Inferior parietal cortex (tissue), 1 donor: ENCODE results near the gene KAZN.

Experiments used
- DNase-seq: peaks from one replicate; pipeline ENCODE4 v3.0.0-alpha.2; 2016; ENCODE audit errors: extremely low spot score

KAZN gene

GRCh38 chr1:14614341-14614740 lies 15.9 kb downstream of the KAZN start:
- DNase-seq = no peak

GRCh38 chr1:14615549-14616218 lies 17.2 kb downstream of the KAZN start:
- no peak for DNase-seq

- no peak for DNase-seq
Measured at GRCh38 chr1:14616632-14617396, 18.3 kb downstream of the KAZN start.

- DNase-seq = no peak
Measured at GRCh38 chr1:14617791-14618190, 19.3 kb downstream of the KAZN start.

GRCh38 chr1:14620941-14621340 lies 22.5 kb downstream of the KAZN start:
- DNase-seq = no peak

GRCh38 chr1:14623090-14623489 lies 24.6 kb downstream of the KAZN start:
- no peak for DNase-seq

- DNase-seq = no peak
Measured at GRCh38 chr1:14624941-14625340, 26.5 kb downstream of the KAZN start.

- DNase-seq = no peak
Measured at GRCh38 chr1:14625572-14625971, 27.1 kb downstream of the KAZN start.

GRCh38 chr1:14625996-14626395 lies 27.5 kb downstream of the KAZN start:
- DNase-seq = no peak

- DNase-seq = no peak
Measured at GRCh38 chr1:14626869-14627607, 28.6 kb downstream of the KAZN start.

GRCh38 chr1:14627608-14628489 lies 29.4 kb downstream of the KAZN start:
- peak; percentile 82 for DNase-seq

GRCh38 chr1:14629363-14630014 lies 31.0 kb downstream of the KAZN start:
- no peak for DNase-seq

GRCh38 chr1:14630986-14631385 lies 32.5 kb downstream of the KAZN start:
- DNase-seq = no peak

- no peak for DNase-seq
Measured at GRCh38 chr1:14631421-14631820, 32.9 kb downstream of the KAZN start.

- no peak for DNase-seq
Measured at GRCh38 chr1:14634486-14634885, 36.0 kb downstream of the KAZN start.

- DNase-seq = no peak
Measured at GRCh38 chr1:14635421-14635820, 36.9 kb downstream of the KAZN start.

- DNase-seq = no peak
Measured at GRCh38 chr1:14636897-14637632, 38.6 kb downstream of the KAZN start.

- DNase-seq = no peak
Measured at GRCh38 chr1:14639291-14640050, 41.0 kb downstream of the KAZN start.

- DNase-seq = no peak
Measured at GRCh38 chr1:14642712-14643111, 44.2 kb downstream of the KAZN start.

GRCh38 chr1:14646973-14647372 lies 48.5 kb downstream of the KAZN start:
- DNase-seq = no peak
